Muscle of leg (tissue), 9 donors: ENCODE data around the gene HLTF. TPM values are rescaled to one million over a fixed set of nuclear protein-coding genes. Genes with fewer than 3 reads are reported as not detected.

Experiments used
- polyA plus RNA-seq, 8 donors: library from polyadenylated mRNA; unstranded; fragments of 120-200 nt; gene quantifications; one replicate each; pipeline versions ENCODE4 v1.2.1 to v1.2.3, GENCODE V29; 2013; ENCODE audit warnings: inconsistent platforms in 1 of 8, low replicate concordance in 1 of 8; ENCODE audit not compliant: insufficient read length in 8 of 8, insufficient read depth in 1 of 8
- total RNA-seq: library from RNA; stranded (reverse); fragments of 120-200 nt; gene quantifications from one replicate; pipeline ENCODE4 v1.2.4, GENCODE V29; 2013

Gene HLTF
- total and polyA plus RNA-seq, 9 donors = 14.7 to 24.6 (median 19.4) TPM

Other genes with a start within 250 kb of the HLTF start
- 3.1 TPM for gene CPA3, start 221.2 kb downstream of the HLTF start, total RNA-seq
- gene CPA3, start 221.2 kb downstream of the HLTF start, polyA plus RNA-seq = 1 to 10 TPM in 6 of 8 donors, under 1 TPM in 2; 0.75 to 2.1 (median 1.2) TPM
- 33.1 TPM for gene GYG1, start 95.0 kb downstream of the HLTF start, total RNA-seq
- 10 to 100 TPM; 50.6 to 74.3 (median 62.3) TPM for gene GYG1, start 95.0 kb downstream of the HLTF start, polyA plus RNA-seq
- gene HPS3, start 43.1 kb upstream of the HLTF start, total RNA-seq = 11.5 TPM
- 10 to 100 TPM; 10.7 to 13.6 (median 11.9) TPM for gene HPS3, start 43.1 kb upstream of the HLTF start, polyA plus RNA-seq
- gene CP, start 135.3 kb upstream of the HLTF start, total RNA-seq = 1.1 TPM
- gene CP, start 135.3 kb upstream of the HLTF start, polyA plus RNA-seq = 1 to 10 TPM; 1.0 to 5.8 (median 1.7) TPM
- gene TM4SF18, start 247.1 kb upstream of the HLTF start, total RNA-seq = 15.6 TPM
- gene TM4SF18, start 247.1 kb upstream of the HLTF start, polyA plus RNA-seq = 10 to 100 TPM in 7 of 8 donors, 1 to 10 TPM in 1; 10.0 to 18.7 (median 13.2) TPM